Activated CD4-positive, alpha-beta T cell treated with anti-CD3 and anti-CD28 coated beads, Interleukin-2, amount 10 ng/mL, durations not matched to agents 24 days and 14 days (primary cell): ENCODE measurements around the gene TMEM167A. TPM values are rescaled to one million over a fixed set of nuclear protein-coding genes. Genes with fewer than 3 reads are reported as not detected.
"Not testable (repeated sequence)": the region's sequence is repeated elsewhere in the genome, so short reads cannot be mapped to it uniquely, and the experiment has no call there.

Experiments
- DNase-seq: peaks from one replicate; pipeline ENCODE4 v3.0.0; 2022
- H3K27ac Mint-ChIP-seq: one replicate; pipeline ENCODE4 v1.8.0; 2022; ENCODE audit warnings: mild to moderate bottlenecking, mixed read lengths
- H3K27me3 Mint-ChIP-seq: one replicate; pipeline ENCODE4 v1.8.0; 2022; ENCODE audit warnings: mixed read lengths
- H3K36me3 Mint-ChIP-seq: one replicate; pipeline ENCODE4 v1.8.0; 2022; ENCODE audit warnings: low read depth, mild to moderate bottlenecking, mixed read lengths
- H3K4me1 Mint-ChIP-seq: one replicate; pipeline ENCODE4 v1.8.0; 2021; ENCODE audit warnings: mixed read lengths
- H3K4me3 Mint-ChIP-seq: one replicate; pipeline ENCODE4 v1.8.0; 2022; ENCODE audit warnings: mild to moderate bottlenecking, moderate library complexity, mixed read lengths
- H3K9me3 Mint-ChIP-seq: one replicate; pipeline ENCODE4 v1.8.0; 2021; ENCODE audit warnings: mixed read lengths
- intact Hi-C: fragments of 100-400 bp; cut with micrococcal nuclease; formaldehyde crosslinking; loops from one replicate; pipeline ENCODE4 v1.15.1; 2023
- total RNA-seq: library from RNA; stranded (reverse); gene quantifications from 2 replicates; pipeline ENCODE4 v1.2.3, GENCODE V29; 2022

TMEM167A gene
- total RNA-seq, 1 donor from 2014 or later = 87.4 TPM

DNA sequence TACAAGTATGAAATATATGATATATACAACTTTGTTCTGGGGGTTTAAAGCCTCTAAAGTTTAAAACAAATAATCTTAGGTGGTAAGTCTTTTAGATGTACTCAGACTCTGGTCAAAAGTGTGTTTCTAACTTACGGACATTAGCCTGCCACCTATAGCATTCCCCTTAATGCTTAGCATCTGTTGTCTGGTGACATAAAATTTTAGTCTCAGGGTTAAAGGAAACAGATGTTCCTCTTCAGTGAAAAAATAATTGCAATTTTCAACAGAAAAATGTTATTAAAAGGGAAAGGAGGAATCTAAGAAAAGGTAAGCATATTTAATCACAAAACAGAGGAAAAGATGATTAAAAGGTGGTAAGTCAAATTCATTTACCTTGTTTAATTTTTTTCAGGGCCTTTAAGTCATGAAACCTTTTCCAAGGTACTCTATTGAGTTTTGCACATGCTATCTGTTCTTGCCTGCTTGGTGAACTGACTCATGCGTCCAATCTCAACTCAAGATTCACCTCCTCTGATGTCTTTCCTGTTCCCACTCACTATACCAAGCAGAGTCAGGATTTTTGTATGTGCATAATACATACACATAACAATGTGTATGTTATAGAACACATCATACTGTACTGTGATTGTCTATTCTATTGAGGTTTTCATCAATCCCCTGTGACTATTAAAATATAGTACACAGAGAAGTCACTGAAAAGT is 7.9 kb downstream of the TMEM167A start:
- no peaks in the 10 kb centered on the region for H3K9me3 Mint-ChIP-seq
- peaks cover 33% of the 10 kb centered on the region for H3K4me1 Mint-ChIP-seq
- H3K36me3 Mint-ChIP-seq = peaks cover 32% of the 10 kb centered on the region
- H3K27ac Mint-ChIP-seq = no peak overlapping the region
- DNase-seq = no peak
- intact Hi-C loops = no loop called here
- H3K4me3 Mint-ChIP-seq = no peak overlapping the region
- no peaks in the 10 kb centered on the region for H3K27me3 Mint-ChIP-seq

GRCh38 chr5:83067377-83067776 is 9.8 kb downstream of the TMEM167A start:
- intact Hi-C loops, H3K27ac Mint-ChIP-seq, H3K4me3 Mint-ChIP-seq, DNase-seq, H3K27me3 Mint-ChIP-seq, H3K9me3 Mint-ChIP-seq: not testable (repeated sequence)
- peaks cover 24% of the 10 kb centered on the region for H3K4me1 Mint-ChIP-seq
- H3K36me3 Mint-ChIP-seq = peaks cover 27% of the 10 kb centered on the region

GRCh38 chr5:83066548-83067110 is 10.6 kb downstream of the TMEM167A start:
- Mint-ChIP-seq H3K27ac (no peak overlapping the region), H3K9me3 (no peaks in the 10 kb centered on the region), H3K27me3 (no peaks in the 10 kb centered on the region), H3K36me3 (peaks cover 24% of the 10 kb centered on the region), H3K4me1 (peaks cover 19% of the 10 kb centered on the region), H3K4me3 (no peak overlapping the region)
- intact Hi-C loops = no loop called here
- DNase-seq = no peak

DNA sequence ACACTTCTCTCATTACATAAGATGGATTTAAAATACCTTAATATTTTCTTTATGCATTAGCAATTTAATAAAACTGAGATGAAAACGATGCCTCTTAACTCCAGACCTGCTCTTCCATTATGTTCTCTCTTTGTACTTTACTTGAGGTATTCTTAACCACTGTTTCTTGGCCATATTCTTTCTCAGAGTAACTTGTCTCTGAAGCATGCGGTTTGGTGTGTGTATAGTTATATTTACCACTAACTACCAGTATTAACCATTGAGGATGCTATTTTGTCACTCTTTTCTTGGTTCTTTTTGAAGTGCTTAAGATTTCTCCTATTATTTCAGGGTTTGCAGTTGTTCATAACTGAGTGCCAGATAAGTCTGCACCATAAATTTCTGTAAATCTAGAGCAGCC is 17.9 kb downstream of the TMEM167A start:
- no peaks in the 10 kb centered on the region for H3K9me3 Mint-ChIP-seq
- intact Hi-C loops = no loop called here
- peaks cover 55% of the 10 kb centered on the region for H3K36me3 Mint-ChIP-seq
- no peak overlapping the region for H3K4me3 Mint-ChIP-seq
- no peak overlapping the region for H3K27ac Mint-ChIP-seq
- DNase-seq = no peak
- H3K4me1 Mint-ChIP-seq = peaks cover 19% of the 10 kb centered on the region
- no peaks in the 10 kb centered on the region for H3K27me3 Mint-ChIP-seq

GRCh38 chr5:83058726-83059125 is 18.5 kb downstream of the TMEM167A start:
- H3K4me3 Mint-ChIP-seq = no peak overlapping the region
- no peaks in the 10 kb centered on the region for H3K27me3 Mint-ChIP-seq
- H3K4me1 Mint-ChIP-seq = peaks cover 18% of the 10 kb centered on the region
- no peak for DNase-seq
- H3K27ac Mint-ChIP-seq = peak overlapping the region; percentile 47
- H3K9me3 Mint-ChIP-seq = no peaks in the 10 kb centered on the region
- H3K36me3 Mint-ChIP-seq = peaks cover 58% of the 10 kb centered on the region
- intact Hi-C loops = no loop called here

GRCh38 chr5:83055166-83055565 is 22.0 kb downstream of the TMEM167A start:
- intact Hi-C loops = no loop called here
- Mint-ChIP-seq H3K36me3 (peaks cover 58% of the 10 kb centered on the region), H3K9me3 (no peaks in the 10 kb centered on the region)

DNA sequence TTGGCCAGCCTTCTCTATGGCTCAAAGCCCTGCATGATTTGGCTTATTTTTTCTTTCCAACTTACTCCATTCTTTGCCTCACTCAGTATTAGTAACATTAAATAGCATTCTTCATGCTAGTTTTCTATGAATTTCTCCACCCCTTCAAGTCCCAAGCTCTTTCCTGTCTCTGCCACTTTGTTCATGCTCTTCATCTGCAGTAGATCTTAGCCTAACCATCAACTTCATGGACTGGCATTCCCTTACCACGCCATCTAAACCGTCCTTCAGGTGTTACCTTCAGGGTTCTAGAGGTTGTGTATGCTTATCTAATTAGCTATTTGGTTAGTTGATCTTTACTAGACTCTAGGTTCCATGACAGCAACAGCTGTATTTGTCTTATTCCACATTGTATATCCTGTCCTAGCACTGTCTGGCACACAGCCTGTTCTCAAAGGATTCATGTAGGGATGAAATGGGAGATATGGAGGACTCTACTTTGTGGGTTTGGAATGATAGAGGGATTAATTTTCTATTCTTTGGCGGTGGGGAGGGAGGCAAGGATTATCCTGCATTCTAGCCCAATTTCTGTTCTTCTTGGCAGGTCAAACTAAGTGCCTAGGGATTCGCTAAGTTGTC is 26.4 kb downstream of the TMEM167A start:
- H3K27me3 Mint-ChIP-seq = no peaks in the 10 kb centered on the region
- no peak for DNase-seq

More at GRCh38 chr5:83055166-83055565, 22.0 kb downstream of the TMEM167A start:
- peaks cover 18% of the 10 kb centered on the region for H3K4me1 Mint-ChIP-seq
- DNase-seq = no peak
- no peaks in the 10 kb centered on the region for H3K27me3 Mint-ChIP-seq
- H3K27ac Mint-ChIP-seq = peak overlapping the region; percentile 58
- no peak overlapping the region for H3K4me3 Mint-ChIP-seq

GRCh38 chr5:83049370-83049885 is 27.8 kb downstream of the TMEM167A start:
- no peak overlapping the region for H3K4me3 Mint-ChIP-seq
- peaks cover 27% of the 10 kb centered on the region for H3K36me3 Mint-ChIP-seq
- H3K27me3 Mint-ChIP-seq = no peaks in the 10 kb centered on the region
- no peak overlapping the region for H3K27ac Mint-ChIP-seq
- H3K4me1 Mint-ChIP-seq = peaks cover under 1% of the 10 kb centered on the region
- DNase-seq = no peak
- intact Hi-C loops = no loop called here
- no peaks in the 10 kb centered on the region for H3K9me3 Mint-ChIP-seq

More for the DNA sequence above, 26.4 kb downstream of the TMEM167A start:
- Mint-ChIP-seq H3K36me3 (peaks cover 37% of the 10 kb centered on the region), H3K4me1 (peaks cover 9% of the 10 kb centered on the region), H3K9me3 (no peaks in the 10 kb centered on the region), H3K27ac (no peak overlapping the region), H3K4me3 (no peak overlapping the region)
- intact Hi-C loops = no loop called here

DNA sequence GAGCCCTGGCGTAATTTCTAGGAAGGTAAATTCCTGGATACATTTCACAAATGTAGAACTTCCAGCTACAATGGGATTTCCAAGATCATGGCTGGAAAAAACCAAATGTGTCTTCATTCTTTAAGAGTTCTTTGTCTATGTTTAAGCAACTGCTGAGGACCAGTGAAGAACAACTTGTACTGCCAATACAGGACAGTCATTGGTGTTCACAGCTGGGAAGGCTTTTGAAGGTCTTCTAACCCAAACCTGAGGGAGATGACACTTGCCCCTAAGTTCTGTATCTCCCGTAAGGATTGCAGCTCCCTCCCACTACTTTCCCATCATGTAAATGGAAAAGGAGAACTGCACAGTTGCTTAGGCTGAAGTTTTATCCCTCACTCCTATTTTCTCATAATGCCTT is 28.4 kb downstream of the TMEM167A start:
- intact Hi-C loops = no loop called here
- Mint-ChIP-seq H3K4me1 (no peaks in the 10 kb centered on the region), H3K27me3 (no peaks in the 10 kb centered on the region), H3K4me3 (no peak overlapping the region), H3K36me3 (peaks cover 23% of the 10 kb centered on the region), H3K9me3 (no peaks in the 10 kb centered on the region), H3K27ac (no peak overlapping the region)
- DNase-seq = no peak

DNA sequence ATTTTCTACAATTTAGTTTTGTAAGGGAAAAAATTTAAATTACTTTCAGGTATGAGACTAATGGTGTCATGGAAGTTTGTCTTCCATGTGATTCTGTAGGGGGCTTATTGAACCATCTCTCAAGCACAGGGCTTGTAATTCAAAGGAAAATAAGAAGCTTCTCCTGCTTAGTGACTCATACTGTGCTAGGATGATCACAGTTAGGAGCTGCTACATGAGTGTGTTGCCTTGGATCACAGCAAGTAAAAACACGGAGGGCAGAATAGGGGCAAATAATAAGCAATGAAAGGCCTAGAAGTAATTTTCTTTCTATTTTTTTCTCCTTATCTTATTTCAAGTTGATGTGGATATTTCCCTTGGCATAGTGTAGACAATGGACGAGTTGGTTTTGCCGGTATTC is 28.9 kb downstream of the TMEM167A start:
- no peak overlapping the region for H3K27ac Mint-ChIP-seq
- H3K4me1 Mint-ChIP-seq = no peaks in the 10 kb centered on the region
- H3K4me3 Mint-ChIP-seq = no peak overlapping the region
- no peaks in the 10 kb centered on the region for H3K27me3 Mint-ChIP-seq
- no peaks in the 10 kb centered on the region for H3K9me3 Mint-ChIP-seq
- peaks cover 18% of the 10 kb centered on the region for H3K36me3 Mint-ChIP-seq
- intact Hi-C loops = no loop called here
- DNase-seq = no peak

GRCh38 chr5:83044926-83045325 is 32.3 kb downstream of the TMEM167A start:
- H3K4me3 Mint-ChIP-seq = no peak overlapping the region
- intact Hi-C loops = no loop called here
- no peaks in the 10 kb centered on the region for H3K27me3 Mint-ChIP-seq
- no peaks in the 10 kb centered on the region for H3K4me1 Mint-ChIP-seq
- H3K9me3 Mint-ChIP-seq = peaks cover 4% of the 10 kb centered on the region
- peaks cover 6% of the 10 kb centered on the region for H3K36me3 Mint-ChIP-seq
- H3K27ac Mint-ChIP-seq = no peak overlapping the region
- DNase-seq = no peak

DNA sequence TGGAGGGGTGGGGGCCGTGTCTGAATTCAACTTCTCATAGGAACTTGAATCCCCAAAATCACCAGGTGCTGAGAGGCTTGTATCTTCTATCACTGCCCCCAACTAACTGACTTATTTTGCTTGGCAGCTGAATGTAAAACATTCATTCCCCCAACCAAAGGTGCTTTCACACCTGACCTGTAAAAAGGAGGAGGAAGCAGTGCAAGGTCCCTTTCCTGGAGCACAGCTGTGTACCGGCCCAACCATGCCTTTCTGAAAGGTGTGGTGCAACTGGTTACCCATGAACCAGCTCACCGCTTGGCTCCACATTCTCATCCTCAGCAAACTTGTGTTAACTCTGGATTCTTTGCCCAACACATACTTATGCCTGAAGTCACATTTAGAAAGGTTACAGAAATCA is 34.7 kb downstream of the TMEM167A start:
- no peaks in the 10 kb centered on the region for H3K4me1 Mint-ChIP-seq

DNA sequence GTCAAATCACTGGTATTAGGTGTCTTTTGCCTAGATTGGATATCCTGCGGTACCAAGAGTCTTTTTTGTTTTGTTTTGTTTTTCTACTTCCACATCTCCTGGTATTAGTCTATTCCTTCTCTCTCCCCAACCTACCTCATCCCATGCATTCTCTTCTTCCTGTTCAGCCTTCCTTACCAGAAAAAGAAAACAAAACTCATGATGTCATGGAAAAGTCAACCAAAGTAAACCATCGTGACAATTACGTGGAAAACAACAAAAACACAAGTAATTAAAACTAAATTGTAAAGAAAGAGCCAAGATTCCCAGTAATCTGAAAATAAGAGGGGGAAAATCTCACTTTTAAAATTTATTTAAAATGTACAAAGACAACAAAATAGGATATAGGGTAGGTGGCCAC is 38.3 kb downstream of the TMEM167A start:
- intact Hi-C loops = no loop called here
- H3K9me3 Mint-ChIP-seq = peaks cover 4% of the 10 kb centered on the region
- H3K4me1 Mint-ChIP-seq = peaks cover 2% of the 10 kb centered on the region
- H3K27ac Mint-ChIP-seq = no peak overlapping the region
- H3K4me3 Mint-ChIP-seq = no peak overlapping the region
- H3K27me3 Mint-ChIP-seq = no peaks in the 10 kb centered on the region
- H3K36me3 Mint-ChIP-seq = peaks cover 2% of the 10 kb centered on the region
- no peak for DNase-seq

More for the DNA sequence above, 34.7 kb downstream of the TMEM167A start:
- Mint-ChIP-seq H3K4me3 (no peak overlapping the region), H3K36me3 (peaks cover 4% of the 10 kb centered on the region), H3K9me3 (peaks cover 4% of the 10 kb centered on the region), H3K27ac (no peak overlapping the region), H3K27me3 (no peaks in the 10 kb centered on the region)
- DNase-seq = no peak
- intact Hi-C loops = no loop called here

DNA sequence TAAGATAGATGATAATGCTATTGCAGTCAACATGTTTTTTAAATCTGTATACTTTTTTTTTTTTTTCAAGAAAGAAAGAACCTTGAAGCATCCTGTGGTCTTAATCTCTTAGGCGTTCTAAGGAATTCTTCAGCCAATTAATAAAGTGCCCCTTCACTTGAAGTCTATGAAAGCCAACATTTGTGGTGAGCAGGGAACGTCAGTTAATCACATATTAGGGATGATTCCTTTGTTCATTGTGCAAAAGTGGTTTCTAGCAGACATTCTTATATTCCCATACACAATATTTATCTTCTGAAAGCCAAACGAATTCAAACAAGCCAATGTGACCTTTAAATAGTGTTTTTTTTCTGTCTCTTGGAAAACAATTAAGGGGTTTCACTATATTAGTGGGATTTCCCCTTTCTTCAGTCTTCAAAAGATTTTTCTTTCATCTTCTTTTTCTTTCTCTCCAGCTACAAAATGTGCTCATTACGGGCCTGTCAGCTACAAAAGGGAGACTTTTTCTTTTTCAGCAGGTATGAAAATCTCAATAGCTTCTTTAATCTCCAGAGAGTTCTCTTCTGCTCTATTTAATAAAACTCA is 40.1 kb downstream of the TMEM167A start:
- no peak overlapping the region for H3K4me3 Mint-ChIP-seq
- no peaks in the 10 kb centered on the region for H3K9me3 Mint-ChIP-seq
- H3K27me3 Mint-ChIP-seq = no peaks in the 10 kb centered on the region
- no peak overlapping the region for H3K27ac Mint-ChIP-seq
- no peaks in the 10 kb centered on the region for H3K36me3 Mint-ChIP-seq
- H3K4me1 Mint-ChIP-seq = peaks cover 2% of the 10 kb centered on the region
- DNase-seq = no peak
- intact Hi-C loops = no loop called here
